ENCODE results near the gene ADRA1B. TPM values are rescaled to one million over a fixed set of nuclear protein-coding genes. Genes with fewer than 3 reads are reported as not detected.

The ADRA1B gene
- 10 to 100 TPM in 1 of 4 donors, 1 to 10 TPM in 3; 1.7 to 12.2 (median 5.2) TPM for total RNA-seq

DNA sequence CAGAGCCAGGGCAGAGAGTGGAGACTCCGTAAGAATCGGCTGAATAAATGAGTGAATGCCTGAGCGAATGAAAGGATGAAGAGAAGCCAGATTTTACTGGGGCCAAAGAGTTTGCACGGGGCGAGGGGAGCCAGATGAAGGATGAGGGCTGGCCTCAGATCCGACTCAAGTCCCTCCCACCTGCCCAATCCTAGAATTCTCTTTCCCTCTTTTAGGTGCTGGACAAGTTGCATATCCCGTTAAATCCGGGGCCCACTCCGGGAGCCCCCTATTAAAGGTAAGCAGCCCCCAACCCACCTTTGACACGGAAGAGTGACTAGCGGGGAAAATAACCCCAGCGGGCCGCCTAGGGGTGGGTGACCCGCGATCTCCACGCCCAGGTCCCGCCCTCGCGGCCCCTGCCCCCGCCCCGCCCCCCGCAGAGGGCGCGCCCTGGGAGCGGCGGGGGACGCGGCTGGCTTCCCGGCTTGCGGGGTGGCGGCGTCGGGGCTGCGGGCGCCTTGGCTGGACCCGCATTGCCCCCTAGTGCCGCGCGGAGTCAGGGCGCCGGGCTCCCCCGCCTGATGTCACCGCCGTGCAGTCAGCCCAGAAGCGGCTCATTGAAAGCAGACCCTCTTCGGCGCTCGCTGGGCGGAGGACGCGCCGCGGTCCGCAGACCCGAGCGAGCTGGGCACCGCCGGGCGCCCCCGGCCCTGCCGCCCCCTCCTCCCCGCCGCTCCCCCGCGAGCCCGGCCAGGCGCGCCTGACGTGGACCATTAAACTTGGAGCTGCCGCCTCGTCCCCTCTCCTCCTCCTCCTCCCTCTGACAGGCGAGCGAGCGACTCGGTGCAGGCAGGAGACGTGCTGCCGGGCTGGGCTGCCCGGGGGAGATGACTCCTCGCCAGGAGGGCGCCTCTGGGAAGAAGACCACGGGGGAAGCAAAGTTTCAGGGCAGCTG, at the start of gene ADRA1B:
TSS of gene ADRA1B (plus strand) at position 579 of the 937 bp plus-strand sequence. CDS start 424 bp downstream, outside the sequence.
- peak within 1 kb of the TSS; percentile 25 to 76 (median 46) for H3K4me3 ChIP-seq
- TF ChIP-seq POLR2A (IDR thresholded peaks at IDR 0.05), result no peak
- TF ChIP-seq, protein P1, sequence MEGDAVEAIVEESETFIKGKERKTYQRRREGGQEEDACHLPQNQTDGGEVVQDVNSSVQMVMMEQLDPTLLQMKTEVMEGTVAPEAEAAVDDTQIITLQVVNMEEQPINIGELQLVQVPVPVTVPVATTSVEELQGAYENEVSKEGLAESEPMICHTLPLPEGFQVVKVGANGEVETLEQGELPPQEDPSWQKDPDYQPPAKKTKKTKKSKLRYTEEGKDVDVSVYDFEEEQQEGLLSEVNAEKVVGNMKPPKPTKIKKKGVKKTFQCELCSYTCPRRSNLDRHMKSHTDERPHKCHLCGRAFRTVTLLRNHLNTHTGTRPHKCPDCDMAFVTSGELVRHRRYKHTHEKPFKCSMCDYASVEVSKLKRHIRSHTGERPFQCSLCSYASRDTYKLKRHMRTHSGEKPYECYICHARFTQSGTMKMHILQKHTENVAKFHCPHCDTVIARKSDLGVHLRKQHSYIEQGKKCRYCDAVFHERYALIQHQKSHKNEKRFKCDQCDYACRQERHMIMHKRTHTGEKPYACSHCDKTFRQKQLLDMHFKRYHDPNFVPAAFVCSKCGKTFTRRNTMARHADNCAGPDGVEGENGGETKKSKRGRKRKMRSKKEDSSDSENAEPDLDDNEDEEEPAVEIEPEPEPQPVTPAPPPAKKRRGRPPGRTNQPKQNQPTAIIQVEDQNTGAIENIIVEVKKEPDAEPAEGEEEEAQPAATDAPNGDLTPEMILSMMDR (IDR thresholded peaks at IDR 0.05), result peak in 4 of 6 experiments; percentile 39 to 84 (median 60)
- DNase-seq, result peak in 2 of 3 donors; percentile 80 to 84
- no peaks in the 10 kb centered on the region for H3K36me3 ChIP-seq
- H3K4me1 ChIP-seq, result peaks cover 0 to 22% (median 5%) of the 10 kb centered on the region in 4 donors
- H3K27me3 ChIP-seq, result no peaks in the 10 kb centered on the region
- H3K9me3 ChIP-seq, result no peaks in the 10 kb centered on the region
- peak within 1 kb of the TSS in 2 of 4 donors; percentile 27 to 80 for H3K27ac ChIP-seq

GRCh38 chr5:159873680-159874079, 42.6 kb upstream of the ADRA1B start:
- DNase-seq, result no peak
- no peak for TF ChIP-seq POLR2A (IDR thresholded peaks at IDR 0.05)
- TF ChIP-seq, protein P1 (IDR thresholded peaks at IDR 0.05), result no peak
- H3K27me3 ChIP-seq, result no peaks in the 10 kb centered on the region

GRCh38 chr5:159874263-159874662, 42.0 kb upstream of the ADRA1B start:
- no peak for TF ChIP-seq POLR2A (IDR thresholded peaks at IDR 0.05)
- TF ChIP-seq, protein P1 (IDR thresholded peaks at IDR 0.05), result no peak
- H3K27me3 ChIP-seq, result no peaks in the 10 kb centered on the region
- DNase-seq, result no peak
- H3K36me3 ChIP-seq, result no peaks in the 10 kb centered on the region
- no peaks in the 10 kb centered on the region for H3K9me3 ChIP-seq
- H3K4me3 ChIP-seq, result no peak overlapping the region
- no peaks in the 10 kb centered on the region for H3K4me1 ChIP-seq
- H3K27ac ChIP-seq, result no peak overlapping the region

More at GRCh38 chr5:159873680-159874079, 42.6 kb upstream of the ADRA1B start:
- Histone ChIP-seq H3K4me3 (no peak overlapping the region), H3K27ac (no peak overlapping the region), H3K4me1 (no peaks in the 10 kb centered on the region), H3K36me3 (no peaks in the 10 kb centered on the region), H3K9me3 (no peaks in the 10 kb centered on the region)

DNA sequence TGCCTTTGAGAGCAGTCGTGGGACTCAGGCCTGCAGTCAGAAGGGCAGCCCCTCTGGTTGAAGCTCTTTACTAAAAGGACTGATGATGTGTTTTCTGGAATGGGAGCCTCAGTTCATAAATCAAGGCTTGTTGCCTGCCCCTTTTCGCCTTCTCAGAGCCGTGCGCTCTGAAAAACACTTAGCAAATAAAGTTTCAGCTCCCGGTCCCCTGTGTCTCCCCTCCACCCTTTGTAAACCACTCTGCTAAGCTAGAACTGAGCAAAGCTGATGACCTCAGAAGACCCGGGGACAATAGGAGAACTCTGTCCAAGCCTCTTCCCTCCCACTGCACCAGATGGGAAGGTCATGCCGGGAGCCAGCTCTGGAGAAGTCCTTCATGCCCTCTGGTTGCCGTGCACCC, 39.3 kb upstream of the ADRA1B start:
- H3K27me3 ChIP-seq, result no peaks in the 10 kb centered on the region
- no peak for DNase-seq
- no peak overlapping the region for H3K4me3 ChIP-seq
- no peaks in the 10 kb centered on the region for H3K4me1 ChIP-seq
- H3K27ac ChIP-seq, result peak overlapping the region in 1 of 4 donors; percentile 70
- no peaks in the 10 kb centered on the region for H3K36me3 ChIP-seq
- TF ChIP-seq, protein P1 (IDR thresholded peaks at IDR 0.05), result no peak
- TF ChIP-seq POLR2A (IDR thresholded peaks at IDR 0.05), result no peak
- no peaks in the 10 kb centered on the region for H3K9me3 ChIP-seq

- peak overlapping the region; percentile 25 to 70 (median 57) for H3K27ac ChIP-seq
- H3K9me3 ChIP-seq, result no peaks in the 10 kb centered on the region
- H3K27me3 ChIP-seq, result no peaks in the 10 kb centered on the region
- no peaks in the 10 kb centered on the region for H3K4me1 ChIP-seq
- H3K36me3 ChIP-seq, result no peaks in the 10 kb centered on the region
- TF ChIP-seq, protein P1 (IDR thresholded peaks at IDR 0.05), result no peak
- no peak for TF ChIP-seq POLR2A (IDR thresholded peaks at IDR 0.05)
- H3K4me3 ChIP-seq, result no peak overlapping the region
- DNase-seq, result peak in 1 of 3 donors; percentile 57
Measured at GRCh38 chr5:159877894-159878448, 38.3 kb upstream of the ADRA1B start.

All from Peyer's patch (tissue), 4 donors.